Mucosa of stomach (tissue), 1 donor: ENCODE results near the gene RPS6KC1.
"Not testable (repeated sequence)": the region's sequence is repeated elsewhere in the genome, so short reads cannot be mapped to it uniquely, and the experiment has no call there.

Experiments used
- H3K27me3 ChIP-seq: one replicate; pipeline ENCODE4 v1.7.0; 2013; ENCODE audit warnings: mild to moderate bottlenecking, low read length; ENCODE audit not compliant: control insufficient read depth, insufficient read depth
- H3K36me3 ChIP-seq: one replicate; pipeline ENCODE4 v1.7.0; 2013; ENCODE audit warnings: low read length; ENCODE audit not compliant: control insufficient read depth, insufficient read depth
- H3K4me1 ChIP-seq: one replicate; pipeline ENCODE4 v1.7.0; 2013; ENCODE audit warnings: mild to moderate bottlenecking, low read length; ENCODE audit not compliant: control insufficient read depth, insufficient read depth
- H3K4me3 ChIP-seq: one replicate; pipeline ENCODE4 v1.7.0; 2013; ENCODE audit warnings: low read length
- H3K9ac ChIP-seq: one replicate; pipeline ENCODE4 v1.7.0; 2013; ENCODE audit warnings: mild to moderate bottlenecking, low read length, moderate library complexity
- H3K9me3 ChIP-seq: one replicate; pipeline ENCODE4 v1.7.0; 2013; ENCODE audit warnings: mild to moderate bottlenecking, low read length, moderate library complexity; ENCODE audit not compliant: control insufficient read depth
- donor health status: Pancreatic carcinoma.

RPS6KC1 gene

GRCh38 chr1:213094446-213094845, 43.4 kb downstream of the RPS6KC1 start:
- no peak overlapping the region for H3K4me3 ChIP-seq
- H3K27me3 ChIP-seq, result no peaks in the 10 kb centered on the region
- H3K4me1 ChIP-seq, result no peaks in the 10 kb centered on the region
- H3K9ac ChIP-seq, result no peak overlapping the region
- H3K9me3 ChIP-seq, result no peaks in the 10 kb centered on the region
- no peaks in the 10 kb centered on the region for H3K36me3 ChIP-seq

- no peak overlapping the region for H3K4me3 ChIP-seq
- no peaks in the 10 kb centered on the region for H3K36me3 ChIP-seq
- H3K4me1 ChIP-seq, result no peaks in the 10 kb centered on the region
- H3K9ac ChIP-seq, result no peak overlapping the region
- H3K9me3 ChIP-seq, result no peaks in the 10 kb centered on the region
- no peaks in the 10 kb centered on the region for H3K27me3 ChIP-seq
These were observed 44.4 kb downstream of the RPS6KC1 start for GRCh38 chr1:213095467-213095866.

GRCh38 chr1:213099682-213100399, 48.8 kb downstream of the RPS6KC1 start:
- no peak overlapping the region for H3K4me3 ChIP-seq
- H3K9me3 ChIP-seq, result no peaks in the 10 kb centered on the region
- no peaks in the 10 kb centered on the region for H3K27me3 ChIP-seq
- H3K4me1 ChIP-seq, result no peaks in the 10 kb centered on the region
- no peaks in the 10 kb centered on the region for H3K36me3 ChIP-seq
- no peak overlapping the region for H3K9ac ChIP-seq

- not testable (repeated sequence) for H3K27me3 ChIP-seq, H3K4me1 ChIP-seq, H3K4me3 ChIP-seq, H3K36me3 ChIP-seq, H3K9me3 ChIP-seq, H3K9ac ChIP-seq
These were observed 49.5 kb downstream of the RPS6KC1 start for GRCh38 chr1:213100565-213100964.

GRCh38 chr1:213103377-213104306, 52.6 kb downstream of the RPS6KC1 start:
- Histone ChIP-seq H3K4me3 (no peak overlapping the region), H3K27me3 (no peaks in the 10 kb centered on the region), H3K9ac (no peak overlapping the region), H3K36me3 (no peaks in the 10 kb centered on the region), H3K4me1 (no peaks in the 10 kb centered on the region), H3K9me3 (no peaks in the 10 kb centered on the region)

- H3K9ac ChIP-seq, result no peak overlapping the region
- H3K27me3 ChIP-seq, result no peaks in the 10 kb centered on the region
- H3K4me1 ChIP-seq, result no peaks in the 10 kb centered on the region
- no peaks in the 10 kb centered on the region for H3K9me3 ChIP-seq
- H3K4me3 ChIP-seq, result no peak overlapping the region
- no peaks in the 10 kb centered on the region for H3K36me3 ChIP-seq
These were observed 53.6 kb downstream of the RPS6KC1 start for GRCh38 chr1:213104604-213105003.

- H3K27me3 ChIP-seq, result no peaks in the 10 kb centered on the region
- no peak overlapping the region for H3K9ac ChIP-seq
- no peak overlapping the region for H3K4me3 ChIP-seq
- no peaks in the 10 kb centered on the region for H3K9me3 ChIP-seq
- no peaks in the 10 kb centered on the region for H3K36me3 ChIP-seq
- H3K4me1 ChIP-seq, result peaks cover 9% of the 10 kb centered on the region
These were observed 55.3 kb downstream of the RPS6KC1 start for GRCh38 chr1:213106298-213106697.

- no peaks in the 10 kb centered on the region for H3K9me3 ChIP-seq
- H3K4me1 ChIP-seq, result peaks cover 9% of the 10 kb centered on the region
- no peaks in the 10 kb centered on the region for H3K36me3 ChIP-seq
- H3K4me3 ChIP-seq, result no peak overlapping the region
- H3K27me3 ChIP-seq, result no peaks in the 10 kb centered on the region
- no peak overlapping the region for H3K9ac ChIP-seq
These were observed 56.6 kb downstream of the RPS6KC1 start for GRCh38 chr1:213107613-213108012.

GRCh38 chr1:213110349-213111300, 59.6 kb downstream of the RPS6KC1 start:
- H3K27me3 ChIP-seq, result no peaks in the 10 kb centered on the region
- no peaks in the 10 kb centered on the region for H3K9me3 ChIP-seq
- H3K9ac ChIP-seq, result peak overlapping the region; percentile 41
- peaks cover 9% of the 10 kb centered on the region for H3K4me1 ChIP-seq
- no peak overlapping the region for H3K4me3 ChIP-seq
- no peaks in the 10 kb centered on the region for H3K36me3 ChIP-seq

- H3K9me3 ChIP-seq, result no peaks in the 10 kb centered on the region
- H3K4me3 ChIP-seq, result no peak overlapping the region
- H3K36me3 ChIP-seq, result no peaks in the 10 kb centered on the region
- peaks cover 9% of the 10 kb centered on the region for H3K4me1 ChIP-seq
- H3K27me3 ChIP-seq, result no peaks in the 10 kb centered on the region
- H3K9ac ChIP-seq, result no peak overlapping the region
These were observed 60.5 kb downstream of the RPS6KC1 start for GRCh38 chr1:213111502-213111901.

GRCh38 chr1:213112723-213113122, 61.7 kb downstream of the RPS6KC1 start:
- H3K36me3 ChIP-seq, H3K9ac ChIP-seq, H3K4me1 ChIP-seq, H3K9me3 ChIP-seq, H3K27me3 ChIP-seq, H3K4me3 ChIP-seq: not testable (repeated sequence)
